Stomach (tissue), 9 donors: ENCODE measurements around the gene PALB2. TPM values are rescaled to one million over a fixed set of nuclear protein-coding genes. Genes with fewer than 3 reads are reported as not detected.

ENCODE experiments used
- DNase-seq, 2 donors: peaks; one replicate each; pipeline versions ENCODE4 v3.0.0 to v3.0.0-alpha.2; 2013 to 2019
- H3K27ac ChIP-seq, 5 donors: fragments of 200-600 bp in 4 of 5; sonication (generic) in 4 of 5; one replicate each; pipeline ENCODE4 v1.5.1; 2013 to 2019; ENCODE audit warnings: mild to moderate bottlenecking in 1 of 5, moderate library complexity in 1 of 5
- H3K27me3 ChIP-seq, 3 donors: fragments of 200-600 bp; sonication (generic); one replicate each; pipeline ENCODE4 v1.5.1; 2017 to 2019; ENCODE audit warnings: mixed run types in 1 of 3
- H3K36me3 ChIP-seq, 4 donors: fragments of 200-600 bp; sonication (generic); 1 replicate in 3 of 4; 2 replicates in 1 of 4; pipeline ENCODE4 v1.5.1; 2016 to 2019
- H3K4me1 ChIP-seq, 4 donors: fragments of 200-600 bp; sonication (generic); one replicate each; pipeline ENCODE4 v1.5.1; 2016 to 2019
- H3K4me3 ChIP-seq, 4 donors: fragments of 200-600 bp; sonication (generic) in 3 of 4; one replicate each; pipeline ENCODE4 v1.5.1; 2016 to 2019; ENCODE audit warnings: mild to moderate bottlenecking in 1 of 4
- H3K9me3 ChIP-seq, 4 donors: fragments of 200-600 bp; sonication (generic); one replicate each; pipeline ENCODE4 v1.5.1; 2016 to 2019
- CTCF ChIP-seq, 7 experiments: fragments of 450-650 bp in 4 of 7; fragments of 200-600 bp in 3 of 7; sonication (generic) in 3 of 7; IDR thresholded peaks; one replicate each; pipeline ENCODE4 v1.5.1; 2016 to 2019; ENCODE audit warnings: antibody characterized with exemption in 7 of 7, control low read depth in 2 of 7, mild to moderate bottlenecking in 1 of 7
- EP300 ChIP-seq: sonication (generic); formaldehyde crosslinking; IDR thresholded peaks from one replicate; pipeline ENCODE4 v1.6.1; 2017; ENCODE audit warnings: antibody characterized with exemption
- POLR2A ChIP-seq, 4 donors: fragments of 450-650 bp; IDR thresholded peaks; one replicate each; pipeline ENCODE4 v1.6.1; 2016; ENCODE audit warnings: antibody characterized with exemption in 4 of 4, control low read depth in 2 of 4, mild to moderate bottlenecking in 1 of 4, moderate library complexity in 1 of 4
- POLR2AphosphoS5 ChIP-seq, 3 donors: sonication (generic); formaldehyde crosslinking; IDR thresholded peaks; one replicate each; pipeline ENCODE4 v1.6.1; 2016; ENCODE audit warnings: antibody characterized with exemption in 3 of 3
- WGBS, 5 donors: extraction: QIAGEN DNeasy Blood & Tissue Kit in 3 of 5; methylation state at CpG; one replicate each; pipeline versions ENCODE4 v1.1.5 to v1.1.7; 2013 to 2018; 5-methylcytosine and 5-hydroxymethylcytosine counted together
- intact Hi-C: fragments of 100-400 bp; cut with DNase I; formaldehyde crosslinking; loops from one replicate; pipeline ENCODE4 v1.15.1; 2023; ENCODE audit warnings: low total_unique reads
- polyA plus RNA-seq, 3 donors: library from polyadenylated mRNA; stranded (reverse); fragments of 200-250 nt; gene quantifications; one replicate each; pipeline ENCODE4 v1.2.3, GENCODE V29; 2013
- total RNA-seq, 5 donors: library from RNA; depleted of rRNA; stranded (reverse); fragments of >200 nt; gene quantifications; one replicate each; pipeline versions ENCODE4 v1.1.0 to v1.2.3, GENCODE V29; 2014 to 2016
- donor health status: healthy with polysubstance abuse.
- donor health status: Bipolar disorder and iron deficiency.
- donor health status: healthy.

PALB2 gene
- total and polyA plus RNA-seq, 8 donors = 2.6 to 86.6 (median 12.9) TPM

- H3K27me3 ChIP-seq = no peaks in the 10 kb centered on the region
- H3K4me3 ChIP-seq = peak overlapping the region; percentile 92 to 100 (median 98)
- TF ChIP-seq EP300 = no peak
- TF ChIP-seq CTCF (IDR thresholded peaks at IDR 0.05) = no peak
- TF ChIP-seq POLR2A (IDR thresholded peaks at IDR 0.05) = no peak
- TF ChIP-seq POLR2AphosphoS5 (IDR thresholded peaks at IDR 0.05) = no peak
- H3K36me3 ChIP-seq = peaks cover 31 to 46% (median 45%) of the 10 kb centered on the region in 4 donors
- H3K4me1 ChIP-seq = peaks cover 11 to 55% (median 42%) of the 10 kb centered on the region in 4 donors
- 1 to 6% (median 2%) methylated on average over 6 to 60 of the region's 60 CpGs for WGBS, 5 donors
- intact Hi-C loops = no loop called here
- DNase-seq = peak in 1 of 2 donors; percentile 69
- no peaks in the 10 kb centered on the region for H3K9me3 ChIP-seq
- peak overlapping the region; percentile 71 to 95 (median 91) for H3K27ac ChIP-seq
Observed at GRCh38 chr16:23557779-23558702, 83.1 kb downstream of the PALB2 start.

- Histone ChIP-seq H3K4me3 (peak within 1 kb of the TSS; percentile 92 to 100 (median 98)), H3K36me3 (peaks cover 30 to 46% (median 45%) of the 10 kb centered on the region in 4 donors), H3K27ac (peak within 1 kb of the TSS; percentile 71 to 95 (median 91)), H3K4me1 (peaks cover 11 to 55% (median 42%) of the 10 kb centered on the region in 4 donors), H3K9me3 (no peaks in the 10 kb centered on the region), H3K27me3 (no peaks in the 10 kb centered on the region)
- peak; percentile 99 for DNase-seq
- 1 to 5% (median 2%) methylated on average over 22 to 65 of the region's 65 CpGs for WGBS, 5 donors
- TF ChIP-seq CTCF (IDR thresholded peaks at IDR 0.05) (peak in 6 of 7 experiments; percentile 70 to 98 (median 94)), POLR2AphosphoS5 (IDR thresholded peaks at IDR 0.05) (peak; percentile 27 to 91 (median 66)), EP300 (no peak), POLR2A (IDR thresholded peaks at IDR 0.05) (no peak)
- intact Hi-C loops = no loop called here
Observed at GRCh38 chr16:23556881-23557778, 84.0 kb downstream of the PALB2 start, which contains the start of the genes EARS2 and UBFD1. Gene EARS2 (minus strand): TSS chr16:23557350. CDS start chr16:23557343, 7 bp downstream. Gene UBFD1 (plus strand): TSS chr16:23557727. CDS start chr16:23557743, 16 bp downstream.

GRCh38 chr16:23554536-23554935, 86.6 kb downstream of the PALB2 start:
- H3K9me3 ChIP-seq = no peaks in the 10 kb centered on the region

More at GRCh38 chr16:23554536-23554935, 86.6 kb downstream of the PALB2 start:
- no peak for DNase-seq
- 79 to 92% (median 87%) methylated on average over 3 of the region's 3 CpGs for WGBS, 5 donors
- no peaks in the 10 kb centered on the region for H3K27me3 ChIP-seq
- H3K4me3 ChIP-seq = no peak overlapping the region
- intact Hi-C loops = no loop called here
- peaks cover 33 to 46% (median 45%) of the 10 kb centered on the region in 4 donors for H3K36me3 ChIP-seq
- H3K4me1 ChIP-seq = peaks cover 11 to 35% (median 28%) of the 10 kb centered on the region in 4 donors
- H3K27ac ChIP-seq = no peak overlapping the region
- TF ChIP-seq CTCF (IDR thresholded peaks at IDR 0.05) (no peak), EP300 (no peak), POLR2AphosphoS5 (IDR thresholded peaks at IDR 0.05) (no peak), POLR2A (IDR thresholded peaks at IDR 0.05) (no peak)

Other genes with a start within 250 kb of the PALB2 start
- gene COG7, start 188.1 kb downstream of the PALB2 start, total RNA-seq = 10 to 100 TPM; 17.4 to 80.5 (median 30.4) TPM
- gene COG7, start 188.1 kb downstream of the PALB2 start, polyA plus RNA-seq = 10 to 100 TPM; 11.0 to 25.7 (median 20.2) TPM
- 10 to 100 TPM; 22.0 to 62.5 (median 48.8) TPM for gene GGA2, start 130.8 kb downstream of the PALB2 start, total RNA-seq
- gene GGA2, start 130.8 kb downstream of the PALB2 start, polyA plus RNA-seq = 10 to 100 TPM; 17.6 to 28.9 (median 19.7) TPM
- 100 to 1,000 TPM in 1 of 5 donors, 10 to 100 TPM in 4; 14.0 to 176 (median 24.2) TPM for gene EARS2, start 84.0 kb downstream of the PALB2 start, total RNA-seq
- 10 to 100 TPM in 2 of 3 donors, 1 to 10 TPM in 1; 7.8 to 15.6 (median 13.7) TPM for gene EARS2, start 84.0 kb downstream of the PALB2 start, polyA plus RNA-seq
- gene UBFD1, start 83.6 kb downstream of the PALB2 start, total RNA-seq = 100 to 1,000 TPM in 1 of 5 donors, 10 to 100 TPM in 4; 16.3 to 163 (median 52.7) TPM
- 10 to 100 TPM in 1 of 3 donors, 1 to 10 TPM in 2; 6.0 to 10.1 (median 6.0) TPM for gene UBFD1, start 83.6 kb downstream of the PALB2 start, polyA plus RNA-seq
- 100 to 1,000 TPM in 2 of 5 donors, 10 to 100 TPM in 3; 12.6 to 251 (median 77.7) TPM for gene NDUFAB1, start 45.0 kb downstream of the PALB2 start, total RNA-seq
- gene NDUFAB1, start 45.0 kb downstream of the PALB2 start, polyA plus RNA-seq = 100 to 1,000 TPM; 143 to 211 (median 177) TPM
- gene DCTN5, start 156 bp upstream of the PALB2 start, total RNA-seq = 10 to 100 TPM in 3 of 5 donors, 1 to 10 TPM in 2; 3.5 to 47.4 (median 12.6) TPM
- 10 to 100 TPM; 10.3 to 18.6 (median 12.7) TPM for gene DCTN5, start 156 bp upstream of the PALB2 start, polyA plus RNA-seq
- gene PLK1, start 37.6 kb upstream of the PALB2 start, total RNA-seq = 10 to 100 TPM in 2 of 5 donors, 1 to 10 TPM in 2, under 1 TPM in 1; 0.58 to 35.9 (median 6.8) TPM
- gene PLK1, start 37.6 kb upstream of the PALB2 start, polyA plus RNA-seq = 1 to 10 TPM; 2.9 to 8.2 (median 6.4) TPM
- 100 to 1,000 TPM in 2 of 5 donors, 10 to 100 TPM in 3; 48.5 to 235 (median 97.4) TPM for gene ERN2, start 71.9 kb upstream of the PALB2 start, total RNA-seq
- 10 to 100 TPM; 18.2 to 29.1 (median 24.5) TPM for gene ERN2, start 71.9 kb upstream of the PALB2 start, polyA plus RNA-seq
- gene CHP2, start 113.7 kb upstream of the PALB2 start, total RNA-seq = 100 to 1,000 TPM in 1 of 5 donors, 1 to 10 TPM in 1, not detected in 3; 1.8 to 116 TPM
- gene CHP2, start 113.7 kb upstream of the PALB2 start, polyA plus RNA-seq = under 1 TPM in 2 of 3 donors, not detected in 1; 0.05 to 0.25 TPM
- 10 to 100 TPM; 10.6 to 49.6 (median 19.7) TPM for gene PRKCB, start 194.7 kb upstream of the PALB2 start, total RNA-seq
- 1 to 10 TPM; 1.1 to 2.0 (median 1.2) TPM for gene PRKCB, start 194.7 kb upstream of the PALB2 start, polyA plus RNA-seq